CD14-positive monocyte (primary cell): ENCODE results near the gene CCDC38. TPM values are rescaled to one million over a fixed set of nuclear protein-coding genes. Genes with fewer than 3 reads are reported as not detected.
A peak's percentile ranks its signal among the peaks of the same experiment; 100 is the strongest.

Experiments used
- DNase-seq, 3 donors: peaks; one replicate each; pipeline ENCODE4 v3.0.0-alpha.2; 2011 to 2022
- H2AFZ ChIP-seq: 2 replicates; pipeline ENCODE4 v1.6.0; 2012; ENCODE audit warnings: mild to moderate bottlenecking, low read depth, low read length, inconsistent platforms; ENCODE audit not compliant: insufficient read depth, poor library complexity, severe bottlenecking
- H3K27ac ChIP-seq, 2 donors: 1 replicate in 1 of 2; 2 replicates in 1 of 2; pipeline ENCODE4 v1.5.1; 2012 to 2013; ENCODE audit warnings: low read length in 2 of 2, control low read depth in 1 of 2, inconsistent platforms in 1 of 2, low read depth in 1 of 2, mild to moderate bottlenecking in 1 of 2
- H3K27me3 ChIP-seq, 2 donors: one replicate each; pipeline versions ENCODE4 v1.6.0 to v1.6.1; 2011 to 2013; ENCODE audit warnings: low read length in 2 of 2; ENCODE audit not compliant: control insufficient read depth in 2 of 2, insufficient read depth in 2 of 2
- H3K36me3 ChIP-seq, 2 donors: replicated peaks in 1 of 2; 1 replicate in 1 of 2; 2 replicates in 1 of 2; pipeline versions ENCODE4 v1.5.1 to v1.6.1; 2012 to 2013; ENCODE audit warnings: low read length in 2 of 2, control low read depth in 1 of 2, inconsistent platforms in 1 of 2, mild to moderate bottlenecking in 1 of 2; ENCODE audit not compliant: insufficient read depth in 2 of 2, control insufficient read depth in 1 of 2
- H3K4me1 ChIP-seq, 2 donors: 1 replicate in 1 of 2; 2 replicates in 1 of 2; pipeline versions ENCODE4 v1.5.1 to v1.6.1; 2012 to 2013; ENCODE audit warnings: low read length in 2 of 2, control low read depth in 1 of 2, inconsistent platforms in 1 of 2, mild to moderate bottlenecking in 1 of 2, moderate library complexity in 1 of 2; ENCODE audit not compliant: insufficient read depth in 2 of 2, control insufficient read depth in 1 of 2
- H3K4me2 ChIP-seq: replicated peaks from 2 replicates; pipeline ENCODE3; 2012; ENCODE audit warnings: low read length, moderate library complexity, mild to moderate bottlenecking; ENCODE audit not compliant: poor library complexity, severe bottlenecking; ENCODE audit errors: extremely low read depth
- H3K4me3 ChIP-seq, 3 experiments: fragments of 200-600 bp in 1 of 3; sonication (generic) in 1 of 3; replicated peaks in 1 of 3; 1 replicate in 2 of 3; 2 replicates in 1 of 3; pipeline ENCODE4 v1.5.1; 2011 to 2013; ENCODE audit warnings: low read length in 3 of 3, mild to moderate bottlenecking in 3 of 3, control low read depth in 2 of 3, low read depth in 2 of 3, inconsistent platforms in 1 of 3, moderate library complexity in 1 of 3
- H3K79me2 ChIP-seq: 2 replicates; pipeline ENCODE4 v1.6.0; 2012; ENCODE audit warnings: mild to moderate bottlenecking, control low read depth, inconsistent platforms, low read length, moderate library complexity; ENCODE audit not compliant: insufficient read depth
- H3K9ac ChIP-seq: 2 replicates; pipeline ENCODE4 v1.6.0; 2017; ENCODE audit warnings: low read length, mild to moderate bottlenecking; ENCODE audit not compliant: insufficient read depth, poor library complexity, severe bottlenecking
- H3K9me3 ChIP-seq, 2 donors: replicated peaks in 1 of 2; 1 replicate in 1 of 2; 2 replicates in 1 of 2; pipeline versions ENCODE4 v1.5.1 to v1.6.1; 2012 to 2013; ENCODE audit warnings: low read length in 2 of 2, control low read depth in 1 of 2; ENCODE audit not compliant: control insufficient read depth in 1 of 2, insufficient read depth in 1 of 2
- H4K20me1 ChIP-seq: 2 replicates; pipeline ENCODE4 v1.6.0; 2012; ENCODE audit warnings: mild to moderate bottlenecking, low read length, control low read depth, moderate library complexity; ENCODE audit not compliant: insufficient read depth
- H3K27ac Mint-ChIP-seq, 7 donors: one replicate each; pipeline ENCODE4 v1.8.0; 2020; ENCODE audit warnings: mild to moderate bottlenecking in 7 of 7, mixed read lengths in 7 of 7, moderate library complexity in 6 of 7, inconsistent platforms in 2 of 7
- H3K27me3 Mint-ChIP-seq, 3 donors: one replicate each; pipeline ENCODE4 v1.8.0; 2021 to 2022; ENCODE audit warnings: low read depth in 3 of 3, mild to moderate bottlenecking in 3 of 3, mixed read lengths in 3 of 3, moderate library complexity in 3 of 3, inconsistent platforms in 1 of 3
- H3K36me3 Mint-ChIP-seq, 2 donors: one replicate each; pipeline ENCODE4 v1.8.0; 2020; ENCODE audit warnings: mixed read lengths in 2 of 2, inconsistent platforms in 1 of 2, mild to moderate bottlenecking in 1 of 2
- H3K4me1 Mint-ChIP-seq: one replicate; pipeline ENCODE4 v1.8.0; 2020; ENCODE audit warnings: mild to moderate bottlenecking, mixed read lengths
- H3K4me3 Mint-ChIP-seq, 2 donors: one replicate each; pipeline ENCODE4 v1.8.0; 2020; ENCODE audit warnings: mild to moderate bottlenecking in 2 of 2, mixed read lengths in 2 of 2, moderate library complexity in 1 of 2
- H3K9me3 Mint-ChIP-seq, 7 donors: one replicate each; pipeline ENCODE4 v1.8.0; 2020 to 2022; ENCODE audit warnings: mixed read lengths in 7 of 7, mild to moderate bottlenecking in 6 of 7, moderate library complexity in 6 of 7, inconsistent platforms in 2 of 7
- WGBS: methylation state at CpG from one replicate; pipeline ENCODE4 v1.1.5; 2013; ENCODE audit warnings: missing lambda C conversion rate; ENCODE audit not compliant: insufficient coverage; 5-methylcytosine and 5-hydroxymethylcytosine counted together
- intact Hi-C, 2 donors: fragments of 100-400 bp; cut with micrococcal nuclease; formaldehyde crosslinking; loops; one replicate each; pipeline versions ENCODE4 v1.15.0 to v1.15.1; 2023
- polyA plus RNA-seq, 3 donors: library from polyadenylated mRNA; depleted of rRNA in 1 of 3; unstranded in 2 of 3; stranded (reverse) in 1 of 3; fragments of 300-500 nt in 2 of 3; fragments of >200 nt in 1 of 3; fragmentation: Illumina TruSeq in 2 of 3; gene quantifications; 1 replicate in 2 of 3; 2 replicates in 1 of 3; pipeline ENCODE4 v1.2.3, GENCODE V29; 2012 to 2021
- TF ChIP-seq, protein P1 (sequence below): fragments of 200-600 bp; IDR thresholded peaks from one replicate; pipeline ENCODE4 v1.8.0; 2022; ENCODE audit warnings: antibody characterized with exemption, mild to moderate bottlenecking

Gene CCDC38
- polyA plus RNA-seq, 3 donors: not detected

DNA sequence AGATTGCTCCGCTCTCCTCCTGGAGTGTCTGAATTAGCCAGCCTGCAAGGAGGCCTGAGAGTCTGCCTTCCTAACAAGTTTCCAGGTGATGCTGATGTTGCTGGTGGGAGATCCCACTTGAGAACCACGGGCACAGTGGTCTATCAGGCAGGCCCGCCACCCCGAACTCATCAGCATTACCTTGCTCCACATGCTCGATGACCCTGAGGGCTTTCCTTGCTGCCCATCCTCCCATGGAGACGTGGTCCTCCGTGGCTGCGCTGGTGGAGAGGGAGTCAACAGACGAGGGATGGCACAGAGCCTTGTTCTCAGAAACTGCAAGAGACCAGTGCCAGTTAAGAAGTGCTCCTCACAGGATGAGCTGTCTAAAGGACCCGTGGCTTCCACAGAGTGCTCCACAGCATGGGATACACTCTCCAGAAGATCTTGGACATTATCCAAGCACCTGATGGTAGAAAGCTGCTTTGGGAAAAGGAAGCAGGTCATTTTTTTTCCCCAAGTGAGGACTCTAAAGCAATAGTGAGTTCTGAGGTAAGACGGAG, 35.4 kb upstream of the CCDC38 start:
- Histone ChIP-seq H3K9me3 (no peaks in the 10 kb centered on the region), H3K4me1 (no peaks in the 10 kb centered on the region), H3K27me3 (no peaks in the 10 kb centered on the region), H3K27ac (no peak overlapping the region), H2AFZ (no peak overlapping the region), H3K4me2 (no peak overlapping the region), H4K20me1 (no peaks in the 10 kb centered on the region), H3K36me3 (peaks cover 88 to 100% of the 10 kb centered on the region in 2 donors), H3K79me2 (no peaks in the 10 kb centered on the region), H3K4me3 (no peak overlapping the region), H3K9ac (no peak overlapping the region)
- TF ChIP-seq, protein P1, sequence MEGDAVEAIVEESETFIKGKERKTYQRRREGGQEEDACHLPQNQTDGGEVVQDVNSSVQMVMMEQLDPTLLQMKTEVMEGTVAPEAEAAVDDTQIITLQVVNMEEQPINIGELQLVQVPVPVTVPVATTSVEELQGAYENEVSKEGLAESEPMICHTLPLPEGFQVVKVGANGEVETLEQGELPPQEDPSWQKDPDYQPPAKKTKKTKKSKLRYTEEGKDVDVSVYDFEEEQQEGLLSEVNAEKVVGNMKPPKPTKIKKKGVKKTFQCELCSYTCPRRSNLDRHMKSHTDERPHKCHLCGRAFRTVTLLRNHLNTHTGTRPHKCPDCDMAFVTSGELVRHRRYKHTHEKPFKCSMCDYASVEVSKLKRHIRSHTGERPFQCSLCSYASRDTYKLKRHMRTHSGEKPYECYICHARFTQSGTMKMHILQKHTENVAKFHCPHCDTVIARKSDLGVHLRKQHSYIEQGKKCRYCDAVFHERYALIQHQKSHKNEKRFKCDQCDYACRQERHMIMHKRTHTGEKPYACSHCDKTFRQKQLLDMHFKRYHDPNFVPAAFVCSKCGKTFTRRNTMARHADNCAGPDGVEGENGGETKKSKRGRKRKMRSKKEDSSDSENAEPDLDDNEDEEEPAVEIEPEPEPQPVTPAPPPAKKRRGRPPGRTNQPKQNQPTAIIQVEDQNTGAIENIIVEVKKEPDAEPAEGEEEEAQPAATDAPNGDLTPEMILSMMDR: no peak
- intact Hi-C loops: no loop called here
- H3K36me3 Mint-ChIP-seq: peaks cover 82 to 97% of the 10 kb centered on the region in 2 donors
- H3K9me3 Mint-ChIP-seq: no peaks in the 10 kb centered on the region
- no peak overlapping the region for H3K4me3 Mint-ChIP-seq
- no peak for DNase-seq
- 79% methylated on average over 3 of the region's 11 CpGs for WGBS
- peaks cover 2% of the 10 kb centered on the region for H3K4me1 Mint-ChIP-seq
- H3K27ac Mint-ChIP-seq: peak overlapping the region in 1 of 7 donors; percentile 8
- no peaks in the 10 kb centered on the region for H3K27me3 Mint-ChIP-seq

DNA sequence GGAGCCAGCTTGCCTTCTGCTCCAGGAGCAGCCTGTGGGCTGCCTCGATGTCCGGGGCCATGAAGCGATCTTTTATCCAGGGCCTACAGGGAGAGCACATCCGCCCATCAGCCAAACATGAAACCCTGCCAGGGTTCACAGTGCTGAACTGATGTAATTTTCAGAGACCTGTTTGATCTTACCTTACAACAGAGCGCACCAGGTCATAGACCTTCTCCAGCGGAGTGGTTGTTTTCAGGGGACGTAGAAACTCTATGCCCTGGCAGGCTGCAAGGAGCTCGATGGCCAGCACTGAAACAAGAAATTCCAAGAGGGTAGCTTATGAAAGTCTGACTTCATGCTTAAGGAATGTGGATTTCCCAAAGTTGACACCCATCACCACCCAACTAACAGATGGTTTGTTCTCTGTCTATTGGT, 34.0 kb upstream of the CCDC38 start:
- DNase-seq: no peak
- peaks cover 82 to 94% of the 10 kb centered on the region in 2 donors for H3K36me3 ChIP-seq
- H3K4me3 ChIP-seq: no peak overlapping the region
- WGBS: 100% methylated on average over 6 of the region's 8 CpGs
- H4K20me1 ChIP-seq: no peaks in the 10 kb centered on the region
- no peak overlapping the region for H3K4me2 ChIP-seq
- no peaks in the 10 kb centered on the region for H3K27me3 ChIP-seq
- Mint-ChIP-seq H3K36me3 (peaks cover 82 to 92% of the 10 kb centered on the region in 2 donors), H3K27ac (no peak overlapping the region), H3K9me3 (no peaks in the 10 kb centered on the region), H3K4me3 (no peak overlapping the region), H3K4me1 (peaks cover 2% of the 10 kb centered on the region), H3K27me3 (no peaks in the 10 kb centered on the region)
- TF ChIP-seq, protein P1: no peak
- no peaks in the 10 kb centered on the region for H3K79me2 ChIP-seq
- H3K9me3 ChIP-seq: no peaks in the 10 kb centered on the region
- no peak overlapping the region for H2AFZ ChIP-seq
- intact Hi-C loops: no loop called here
- no peak overlapping the region for H3K27ac ChIP-seq
- H3K4me1 ChIP-seq: no peaks in the 10 kb centered on the region
- H3K9ac ChIP-seq: no peak overlapping the region
